Astrocyte (in vitro differentiated cells and primary cell): Measurements from ENCODE around the gene RMDN3.

ENCODE experiments used
- EZH2 ChIP-seq: IDR thresholded peaks from 2 replicates; pipeline ENCODE4 v1.6.1; 2012; ENCODE audit warnings: mild to moderate bottlenecking, low read length, inconsistent platforms; ENCODE audit not compliant: insufficient read depth
- TF ChIP-seq, protein P1 (sequence below): IDR thresholded peaks from 2 replicates; pipeline ENCODE4 v1.5.1; 2011; ENCODE audit warnings: low read depth, mild to moderate bottlenecking, inconsistent platforms, low read length, moderate library complexity; ENCODE audit not compliant: insufficient read depth

DNA sequence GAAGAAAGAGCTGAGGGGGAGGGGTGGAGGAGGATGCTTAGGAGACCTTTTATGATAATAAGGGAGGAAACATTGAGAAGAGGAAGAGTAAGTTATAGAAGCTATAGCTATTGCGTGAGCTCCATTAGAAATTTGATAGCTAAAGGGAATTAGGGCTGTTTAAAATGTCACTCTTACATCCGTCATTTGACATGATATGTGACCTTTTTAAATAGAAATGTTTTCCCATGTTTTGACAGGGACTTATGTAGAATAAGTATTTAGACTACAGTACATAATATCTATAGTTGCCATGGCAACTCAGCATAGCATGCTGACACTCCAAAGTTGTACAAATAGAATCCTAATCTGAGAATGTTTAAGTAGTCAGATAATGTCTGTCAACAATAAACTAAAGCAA lies 40.9 kb downstream of the RMDN3 start:
- TF ChIP-seq, protein P1, sequence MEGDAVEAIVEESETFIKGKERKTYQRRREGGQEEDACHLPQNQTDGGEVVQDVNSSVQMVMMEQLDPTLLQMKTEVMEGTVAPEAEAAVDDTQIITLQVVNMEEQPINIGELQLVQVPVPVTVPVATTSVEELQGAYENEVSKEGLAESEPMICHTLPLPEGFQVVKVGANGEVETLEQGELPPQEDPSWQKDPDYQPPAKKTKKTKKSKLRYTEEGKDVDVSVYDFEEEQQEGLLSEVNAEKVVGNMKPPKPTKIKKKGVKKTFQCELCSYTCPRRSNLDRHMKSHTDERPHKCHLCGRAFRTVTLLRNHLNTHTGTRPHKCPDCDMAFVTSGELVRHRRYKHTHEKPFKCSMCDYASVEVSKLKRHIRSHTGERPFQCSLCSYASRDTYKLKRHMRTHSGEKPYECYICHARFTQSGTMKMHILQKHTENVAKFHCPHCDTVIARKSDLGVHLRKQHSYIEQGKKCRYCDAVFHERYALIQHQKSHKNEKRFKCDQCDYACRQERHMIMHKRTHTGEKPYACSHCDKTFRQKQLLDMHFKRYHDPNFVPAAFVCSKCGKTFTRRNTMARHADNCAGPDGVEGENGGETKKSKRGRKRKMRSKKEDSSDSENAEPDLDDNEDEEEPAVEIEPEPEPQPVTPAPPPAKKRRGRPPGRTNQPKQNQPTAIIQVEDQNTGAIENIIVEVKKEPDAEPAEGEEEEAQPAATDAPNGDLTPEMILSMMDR, result no peak
- TF ChIP-seq EZH2, result no peak
